Esophagus squamous epithelium (tissue), 4 donors: ENCODE measurements around the gene TBC1D32.

Experiments used
- POLR2A ChIP-seq, 4 donors: fragments of 450-650 bp; IDR thresholded peaks; one replicate each; pipeline ENCODE4 v1.6.1; 2017; ENCODE audit warnings: antibody characterized with exemption in 4 of 4, mild to moderate bottlenecking in 4 of 4, moderate library complexity in 3 of 4
- TF ChIP-seq, protein P1 (sequence below), 6 experiments: fragments of 450-650 bp in 4 of 6; fragments of 200-600 bp in 2 of 6; sonication (generic) in 2 of 6; IDR thresholded peaks; one replicate each; pipeline ENCODE4 v1.5.1; 2016 to 2019; ENCODE audit warnings: antibody characterized with exemption in 6 of 6, mild to moderate bottlenecking in 4 of 6, moderate library complexity in 4 of 6

GRCh38 chr6:121124600-121124999 is 209.7 kb downstream of the TBC1D32 start:
- no peak for TF ChIP-seq POLR2A (IDR thresholded peaks at IDR 0.05)
- TF ChIP-seq, protein P1, sequence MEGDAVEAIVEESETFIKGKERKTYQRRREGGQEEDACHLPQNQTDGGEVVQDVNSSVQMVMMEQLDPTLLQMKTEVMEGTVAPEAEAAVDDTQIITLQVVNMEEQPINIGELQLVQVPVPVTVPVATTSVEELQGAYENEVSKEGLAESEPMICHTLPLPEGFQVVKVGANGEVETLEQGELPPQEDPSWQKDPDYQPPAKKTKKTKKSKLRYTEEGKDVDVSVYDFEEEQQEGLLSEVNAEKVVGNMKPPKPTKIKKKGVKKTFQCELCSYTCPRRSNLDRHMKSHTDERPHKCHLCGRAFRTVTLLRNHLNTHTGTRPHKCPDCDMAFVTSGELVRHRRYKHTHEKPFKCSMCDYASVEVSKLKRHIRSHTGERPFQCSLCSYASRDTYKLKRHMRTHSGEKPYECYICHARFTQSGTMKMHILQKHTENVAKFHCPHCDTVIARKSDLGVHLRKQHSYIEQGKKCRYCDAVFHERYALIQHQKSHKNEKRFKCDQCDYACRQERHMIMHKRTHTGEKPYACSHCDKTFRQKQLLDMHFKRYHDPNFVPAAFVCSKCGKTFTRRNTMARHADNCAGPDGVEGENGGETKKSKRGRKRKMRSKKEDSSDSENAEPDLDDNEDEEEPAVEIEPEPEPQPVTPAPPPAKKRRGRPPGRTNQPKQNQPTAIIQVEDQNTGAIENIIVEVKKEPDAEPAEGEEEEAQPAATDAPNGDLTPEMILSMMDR (IDR thresholded peaks at IDR 0.05), result no peak
